ENCODE data around the gene ITGB7. TPM values are rescaled to one million over a fixed set of nuclear protein-coding genes. Genes with fewer than 3 reads are reported as not detected.

ITGB7 gene
- total and polyA plus RNA-seq, 9 of the 15 experiments (the other 6 are each of a cell fraction or from before 2014, with no cell fraction given) = 0.06 to 2.0 (median 0.67) TPM

- no peak for TF ChIP-seq RBM17 (IDR thresholded peaks at IDR 0.05; ENCODE audit: borderline replicate concordance, low read depth, low read length)
- no peak for TF ChIP-seq PRDM10 (IDR thresholded peaks at IDR 0.05; ENCODE audit: partially characterized antibody)
- peak; percentile 37; the same call in 1 of the 2 replicates for TF ChIP-seq NFATC3 (IDR thresholded peaks at IDR 0.05)
- no peak for TF ChIP-seq CHAMP1 (IDR thresholded peaks at IDR 0.05)
- 0 out of 2 replicates have a peak, but pooled peaks have one; percentile 51 for TF ChIP-seq RNF2 (IDR thresholded peaks at IDR 0.05)
- TF ChIP-seq HMG20A (CRISPR knock-in tag; conservative IDR thresholded peaks at IDR 0.05) = no peak
- TF ChIP-seq FOXA3 (CRISPR knock-in tag; conservative IDR thresholded peaks at IDR 0.05 in 1 of 2, IDR thresholded peaks at IDR 0.05 in 1 of 2) = no peak
- no peak for TF ChIP-seq SP2 (IDR thresholded peaks at IDR 0.05; ENCODE audit: extremely low read depth, low read depth, low read length, poor library complexity, severe bottlenecking)
- TF ChIP-seq PHB (CRISPR knock-in tag; IDR thresholded peaks at IDR 0.05) = no peak
- peak; percentile 37 for TF ChIP-seq RBBP5 (IDR thresholded peaks at IDR 0.05; ENCODE audit: borderline replicate concordance, insufficient read depth, low read length, poor library complexity, severe bottlenecking)
- no peak for TF ChIP-seq SNIP1 (IDR thresholded peaks at IDR 0.05; ENCODE audit: low read depth)
- TF ChIP-seq RB1 (IDR thresholded peaks at IDR 0.05; ENCODE audit: low read depth) = no peak
- no peak for TF ChIP-seq ZNF655 (CRISPR knock-in tag; IDR thresholded peaks at IDR 0.05)
- no peak for TF ChIP-seq GMEB1 (CRISPR knock-in tag; IDR thresholded peaks at IDR 0.05)
- no peak for TF ChIP-seq ZNF75A (CRISPR knock-in tag; IDR thresholded peaks at IDR 0.05)
- TF ChIP-seq NEUROD1 (IDR thresholded peaks at IDR 0.05; ENCODE audit: borderline replicate concordance, low read depth, low read length, partially characterized antibody) = no peak
- TF ChIP-seq ZNF695 (CRISPR knock-in tag; IDR thresholded peaks at IDR 0.05) = no peak
- TF ChIP-seq USF2 (CRISPR knock-in tag; IDR thresholded peaks at IDR 0.05) = no peak
- no peak for TF ChIP-seq MAFF (IDR thresholded peaks at IDR 0.05; ENCODE audit: low read length)
Measured at GRCh38 chr12:53244337-53244736, 37.3 kb upstream of the ITGB7 start (continued).
